ENCODE results near the gene GCNT2. TPM values are rescaled to one million over a fixed set of nuclear protein-coding genes. Genes with fewer than 3 reads are reported as not detected.

The GCNT2 gene
- total RNA-seq, 1 experiment from 2014 or later = 51.2 TPM

- TF ChIP-seq ZNF416 (CRISPR knock-in tag; IDR thresholded peaks at IDR 0.05) (no peak), IRF1 (CRISPR knock-in tag; IDR thresholded peaks at IDR 0.05) (no peak), CREB1 (CRISPR knock-in tag; IDR thresholded peaks at IDR 0.05) (no peak), ZNF396 (CRISPR knock-in tag; IDR thresholded peaks at IDR 0.05; ENCODE audit: borderline replicate concordance) (no peak), FOXJ3 (CRISPR knock-in tag; IDR thresholded peaks at IDR 0.05; ENCODE audit: borderline replicate concordance) (no peak), ZNF671 (CRISPR knock-in tag; IDR thresholded peaks at IDR 0.05) (no peak), ZNF219 (CRISPR knock-in tag; IDR thresholded peaks at IDR 0.05; ENCODE audit: borderline replicate concordance) (no peak), NFE2L1 (CRISPR knock-in tag; IDR thresholded peaks at IDR 0.05) (no peak), SMAD4 (CRISPR knock-in tag; IDR thresholded peaks at IDR 0.05) (no peak), STAT6 (CRISPR knock-in tag; conservative IDR thresholded peaks at IDR 0.05; ENCODE audit: low read depth) (no peak), TEAD1 (CRISPR knock-in tag; IDR thresholded peaks at IDR 0.05) (no peak), EMX1 (CRISPR knock-in tag; IDR thresholded peaks at IDR 0.05) (no peak), GTF2I (CRISPR knock-in tag; conservative IDR thresholded peaks at IDR 0.05) (no peak), FOXP1 (CRISPR knock-in tag; IDR thresholded peaks at IDR 0.05; ENCODE audit: borderline replicate concordance) (no peak), ZNF281 (CRISPR knock-in tag; IDR thresholded peaks at IDR 0.05) (no peak), TCF7 (CRISPR knock-in tag; IDR thresholded peaks at IDR 0.05; ENCODE audit: low read depth) (no peak)
- H3K9me3 Mint-ChIP-seq = no peaks in the 10 kb centered on the region
- H3K36me3 Mint-ChIP-seq = peaks cover 9% of the 10 kb centered on the region; the same call in 1 of the 2 replicates
- no peak overlapping the region for H3K4me3 Mint-ChIP-seq
- ChIA-PET CTCF (no interaction called here), POLR2A (interaction anchor here (0.8 to 1.1 kb wide), 2 partner anchors 21 to 56 kb away, joined by 3 to 4 read pairs; partner anchors contain the start of gene GCNT2)
- peak overlapping the region; percentile 48; the same call in 1 of the 2 replicates for H3K27ac Mint-ChIP-seq
- DNase-seq (ENCODE audit: low spot score) (no peak), ATAC-seq (no peak)
- peaks cover 78% of the 10 kb centered on the region for H3K4me1 Mint-ChIP-seq
- H3K27me3 Mint-ChIP-seq (ENCODE audit: low read depth) = no peaks in the 10 kb centered on the region
These were observed 56.0 kb downstream of the GCNT2 start for GRCh38 chr6:10577112-10577511.

- ATAC-seq (no peak), DNase-seq (ENCODE audit: low spot score) (no peak)
- Mint-ChIP-seq H3K36me3 (peaks cover 9% of the 10 kb centered on the region; the same call in 1 of the 2 replicates), H3K27ac (peak overlapping the region; percentile 72), H3K27me3 (ENCODE audit: low read depth) (no peaks in the 10 kb centered on the region), H3K4me3 (no peak overlapping the region), H3K4me1 (peaks cover 77% of the 10 kb centered on the region), H3K9me3 (no peaks in the 10 kb centered on the region)
- CTCF ChIA-PET = interaction anchor here (2.3 kb wide), 1 partner anchor 43 kb away, joined by 7 read pairs; no protein-coding TSS in a partner anchor
- POLR2A ChIA-PET = no interaction called here
- TF ChIP-seq ZNF532 (CRISPR knock-in tag; IDR thresholded peaks at IDR 0.05; ENCODE audit: borderline replicate concordance) (no peak), AFF4 (CRISPR knock-in tag; IDR thresholded peaks at IDR 0.05; ENCODE audit: borderline replicate concordance) (no peak), ERG (CRISPR knock-in tag; IDR thresholded peaks at IDR 0.05) (no peak), ETV6 (CRISPR knock-in tag; IDR thresholded peaks at IDR 0.05) (no peak)
These were observed 57.6 kb downstream of the GCNT2 start for GRCh38 chr6:10578723-10579122.
